22Rv1 (cell line): ENCODE measurements around the gene RRP36.

ENCODE experiments used
- ZFX ChIP-seq: fragments of 450-650 bp; IDR thresholded peaks from 2 replicates; pipeline ENCODE4 v1.6.1; 2017; ENCODE audit warnings: antibody characterized with exemption, borderline replicate concordance
- TF ChIP-seq, protein P1 (sequence below): fragments of 450-650 bp; IDR thresholded peaks from 2 replicates; pipeline ENCODE4 v1.5.1; 2017; ENCODE audit warnings: mild to moderate bottlenecking

GRCh38 chr6:43075670-43076463 lies 54.4 kb downstream of the RRP36 start, which contains the start of gene PTK7:
- TF ChIP-seq, protein P1, sequence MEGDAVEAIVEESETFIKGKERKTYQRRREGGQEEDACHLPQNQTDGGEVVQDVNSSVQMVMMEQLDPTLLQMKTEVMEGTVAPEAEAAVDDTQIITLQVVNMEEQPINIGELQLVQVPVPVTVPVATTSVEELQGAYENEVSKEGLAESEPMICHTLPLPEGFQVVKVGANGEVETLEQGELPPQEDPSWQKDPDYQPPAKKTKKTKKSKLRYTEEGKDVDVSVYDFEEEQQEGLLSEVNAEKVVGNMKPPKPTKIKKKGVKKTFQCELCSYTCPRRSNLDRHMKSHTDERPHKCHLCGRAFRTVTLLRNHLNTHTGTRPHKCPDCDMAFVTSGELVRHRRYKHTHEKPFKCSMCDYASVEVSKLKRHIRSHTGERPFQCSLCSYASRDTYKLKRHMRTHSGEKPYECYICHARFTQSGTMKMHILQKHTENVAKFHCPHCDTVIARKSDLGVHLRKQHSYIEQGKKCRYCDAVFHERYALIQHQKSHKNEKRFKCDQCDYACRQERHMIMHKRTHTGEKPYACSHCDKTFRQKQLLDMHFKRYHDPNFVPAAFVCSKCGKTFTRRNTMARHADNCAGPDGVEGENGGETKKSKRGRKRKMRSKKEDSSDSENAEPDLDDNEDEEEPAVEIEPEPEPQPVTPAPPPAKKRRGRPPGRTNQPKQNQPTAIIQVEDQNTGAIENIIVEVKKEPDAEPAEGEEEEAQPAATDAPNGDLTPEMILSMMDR = no peak
- no peak for TF ChIP-seq ZFX
